HG03060 (cell line): ENCODE results near the gene LIFR.
"Not testable (repeated sequence)": the region's sequence is repeated elsewhere in the genome, so short reads cannot be mapped to it uniquely, and the experiment has no call there.

Experiments
- ATAC-seq: cut with Tn5 transposase; IDR thresholded peaks from one replicate; pipeline ENCODE4 v1.9.1; 2021; ENCODE audit warnings: low read depth, moderate number of reproducible peaks; ENCODE audit not compliant: unreplicated experiment

LIFR gene, protein sequence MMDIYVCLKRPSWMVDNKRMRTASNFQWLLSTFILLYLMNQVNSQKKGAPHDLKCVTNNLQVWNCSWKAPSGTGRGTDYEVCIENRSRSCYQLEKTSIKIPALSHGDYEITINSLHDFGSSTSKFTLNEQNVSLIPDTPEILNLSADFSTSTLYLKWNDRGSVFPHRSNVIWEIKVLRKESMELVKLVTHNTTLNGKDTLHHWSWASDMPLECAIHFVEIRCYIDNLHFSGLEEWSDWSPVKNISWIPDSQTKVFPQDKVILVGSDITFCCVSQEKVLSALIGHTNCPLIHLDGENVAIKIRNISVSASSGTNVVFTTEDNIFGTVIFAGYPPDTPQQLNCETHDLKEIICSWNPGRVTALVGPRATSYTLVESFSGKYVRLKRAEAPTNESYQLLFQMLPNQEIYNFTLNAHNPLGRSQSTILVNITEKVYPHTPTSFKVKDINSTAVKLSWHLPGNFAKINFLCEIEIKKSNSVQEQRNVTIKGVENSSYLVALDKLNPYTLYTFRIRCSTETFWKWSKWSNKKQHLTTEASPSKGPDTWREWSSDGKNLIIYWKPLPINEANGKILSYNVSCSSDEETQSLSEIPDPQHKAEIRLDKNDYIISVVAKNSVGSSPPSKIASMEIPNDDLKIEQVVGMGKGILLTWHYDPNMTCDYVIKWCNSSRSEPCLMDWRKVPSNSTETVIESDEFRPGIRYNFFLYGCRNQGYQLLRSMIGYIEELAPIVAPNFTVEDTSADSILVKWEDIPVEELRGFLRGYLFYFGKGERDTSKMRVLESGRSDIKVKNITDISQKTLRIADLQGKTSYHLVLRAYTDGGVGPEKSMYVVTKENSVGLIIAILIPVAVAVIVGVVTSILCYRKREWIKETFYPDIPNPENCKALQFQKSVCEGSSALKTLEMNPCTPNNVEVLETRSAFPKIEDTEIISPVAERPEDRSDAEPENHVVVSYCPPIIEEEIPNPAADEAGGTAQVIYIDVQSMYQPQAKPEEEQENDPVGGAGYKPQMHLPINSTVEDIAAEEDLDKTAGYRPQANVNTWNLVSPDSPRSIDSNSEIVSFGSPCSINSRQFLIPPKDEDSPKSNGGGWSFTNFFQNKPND

DNA sequence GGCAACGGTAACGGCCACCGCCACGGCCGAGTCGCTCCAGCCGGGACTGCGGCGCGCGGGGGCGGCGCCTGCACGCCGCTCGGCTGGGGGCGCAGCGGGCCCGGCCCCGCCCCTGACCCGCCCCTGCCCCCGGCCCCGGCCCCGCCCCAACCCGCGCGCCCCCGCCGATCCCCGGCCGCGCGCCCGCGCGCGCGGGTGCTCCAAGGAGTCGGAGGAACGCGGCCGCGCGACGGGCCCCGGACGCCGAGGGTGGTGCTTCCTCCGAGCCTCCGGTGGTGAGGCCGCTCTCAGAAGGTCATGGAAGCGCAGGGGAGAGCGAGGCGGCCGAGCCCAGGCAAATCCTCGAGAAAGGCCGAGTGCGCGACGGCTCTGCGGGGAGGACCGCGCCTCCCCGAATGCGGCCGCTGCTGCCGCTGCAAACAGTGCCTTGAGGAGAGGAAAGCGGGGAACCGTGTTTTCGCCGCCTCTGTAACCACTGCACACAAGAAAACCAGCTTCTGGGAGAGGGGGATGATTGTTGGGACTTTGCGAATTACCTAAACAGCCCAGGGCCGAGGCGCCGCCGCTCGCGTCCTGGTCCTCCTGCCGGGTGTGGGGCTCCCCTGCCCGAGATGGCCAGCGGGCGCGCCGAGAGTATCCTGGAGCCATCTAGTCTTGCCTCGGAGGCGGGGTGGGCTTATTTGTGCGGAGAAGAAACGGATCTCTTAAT is at the start of gene LIFR:
Gene LIFR, minus strand, starts transcription at position 48 of the 709 bp plus-strand sequence. CDS start 25,999 bp downstream, outside the sequence.
- ATAC-seq = no peak

DNA sequence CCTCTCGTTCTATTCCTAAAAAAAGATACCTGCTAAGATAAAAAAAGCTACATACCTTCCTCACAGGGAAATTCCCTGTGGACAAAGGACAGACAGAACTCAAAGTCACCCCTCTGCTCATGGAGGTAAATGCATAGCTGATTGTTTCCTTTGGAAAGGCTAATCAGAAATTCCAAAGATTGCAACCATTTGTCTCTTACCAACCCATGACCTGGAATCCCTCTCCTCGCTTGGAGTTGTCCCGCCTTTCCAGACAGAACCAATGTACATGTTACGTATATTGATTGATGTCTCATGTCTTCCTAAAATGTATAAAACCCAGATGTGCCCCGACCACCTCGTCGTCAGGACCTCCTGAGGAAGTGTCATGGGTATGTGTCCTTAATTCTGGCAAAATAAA is 49.2 kb upstream of the LIFR start:
- ATAC-seq = no peak

DNA sequence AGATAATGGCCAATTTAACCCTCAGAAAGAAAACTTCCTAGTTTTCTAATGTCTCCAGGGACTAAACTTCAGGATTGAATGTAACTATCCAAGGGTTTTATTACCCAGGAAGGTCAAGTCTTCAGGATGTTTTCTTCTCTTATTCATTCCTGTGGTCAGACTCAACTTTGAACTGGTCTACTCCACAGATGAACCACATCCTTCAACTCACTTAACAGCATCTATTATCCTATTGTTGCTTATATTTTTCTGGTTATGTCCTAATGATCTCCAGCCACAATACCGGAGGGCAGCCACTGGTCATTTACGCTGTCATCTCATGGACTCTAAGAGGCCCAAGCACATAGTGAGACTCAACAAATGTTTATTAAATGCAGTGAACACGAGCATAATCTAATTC is 47.2 kb upstream of the LIFR start:
- ATAC-seq = no peak

DNA sequence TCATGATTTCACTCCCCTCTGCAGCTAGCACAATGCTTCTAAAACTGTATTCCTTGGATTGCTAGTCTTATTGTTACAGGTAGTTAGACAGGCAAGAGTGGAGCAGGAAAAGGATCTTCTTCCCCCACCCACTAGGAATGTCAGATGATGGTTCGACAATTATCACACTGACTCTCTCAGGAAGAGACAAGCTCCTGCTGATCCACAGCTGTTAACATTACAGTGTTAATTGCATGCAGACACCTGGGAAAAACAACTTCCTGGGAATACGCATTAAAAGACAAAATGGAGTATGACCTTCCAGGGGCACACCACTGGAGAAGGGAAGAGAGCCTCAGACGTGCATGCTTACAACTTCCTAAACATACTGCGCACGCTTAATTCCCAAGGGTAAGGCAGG is 46.2 kb upstream of the LIFR start:
- no peak for ATAC-seq

GRCh38 chr5:38601863-38602298 is 45.4 kb upstream of the LIFR start:
- no peak for ATAC-seq

GRCh38 chr5:38601133-38601862 is 44.9 kb upstream of the LIFR start:
- no peak for ATAC-seq

DNA sequence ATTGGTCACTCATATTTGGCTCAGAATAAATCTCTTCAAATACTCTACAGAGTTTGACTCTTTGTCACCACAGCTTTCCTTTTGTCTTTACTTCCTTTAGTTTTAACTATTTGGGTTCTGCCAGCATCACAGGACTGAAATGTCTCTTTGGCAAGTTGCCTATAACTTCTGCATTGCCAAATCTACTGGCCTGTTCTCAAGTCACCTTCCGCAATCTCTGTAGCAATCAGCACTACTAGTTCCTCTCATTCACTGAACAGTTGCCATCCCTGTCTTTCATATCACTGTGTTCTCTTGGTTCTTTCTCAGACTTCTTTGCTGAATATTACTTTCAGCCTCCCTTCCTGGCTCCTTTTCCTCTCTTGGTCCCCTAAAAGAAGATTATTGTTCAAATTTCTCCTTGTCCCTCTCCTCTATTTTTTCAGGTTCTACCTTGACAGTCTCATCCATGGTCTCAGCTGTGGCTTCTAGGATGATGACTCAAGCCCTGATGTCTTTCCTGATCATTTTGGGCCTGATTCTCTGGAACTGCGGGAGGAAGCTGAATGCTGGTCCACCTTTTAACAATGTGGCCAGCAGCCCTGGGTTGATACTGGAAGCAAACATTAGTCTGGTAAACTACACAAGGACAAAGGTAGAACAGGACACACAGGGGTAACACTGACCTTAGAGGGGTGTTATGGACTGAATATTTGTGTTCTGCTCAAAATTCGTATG is 44.0 kb upstream of the LIFR start:
- no peak for ATAC-seq

DNA sequence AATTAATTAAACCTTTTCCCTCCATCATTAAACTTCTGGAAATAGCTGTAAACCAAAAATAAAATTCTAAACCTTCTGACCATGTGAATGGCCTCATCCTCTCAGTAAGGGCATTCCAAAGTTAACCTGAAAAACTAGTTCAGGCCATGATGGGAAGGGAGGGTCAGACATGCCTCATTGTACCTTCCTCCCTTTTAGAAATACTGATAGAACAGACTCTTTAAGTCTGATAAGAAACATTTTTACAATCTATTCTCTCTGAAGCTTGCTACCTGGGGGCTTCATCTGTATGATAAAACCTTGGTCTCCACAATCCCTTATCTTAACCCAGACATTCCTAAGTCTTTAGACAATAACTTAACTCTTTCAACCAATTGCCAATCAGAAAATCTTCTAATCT is 43.3 kb upstream of the LIFR start:
- ATAC-seq = not testable (repeated sequence)

GRCh38 chr5:38598994-38599617 is 42.7 kb upstream of the LIFR start:
- no peak for ATAC-seq

DNA sequence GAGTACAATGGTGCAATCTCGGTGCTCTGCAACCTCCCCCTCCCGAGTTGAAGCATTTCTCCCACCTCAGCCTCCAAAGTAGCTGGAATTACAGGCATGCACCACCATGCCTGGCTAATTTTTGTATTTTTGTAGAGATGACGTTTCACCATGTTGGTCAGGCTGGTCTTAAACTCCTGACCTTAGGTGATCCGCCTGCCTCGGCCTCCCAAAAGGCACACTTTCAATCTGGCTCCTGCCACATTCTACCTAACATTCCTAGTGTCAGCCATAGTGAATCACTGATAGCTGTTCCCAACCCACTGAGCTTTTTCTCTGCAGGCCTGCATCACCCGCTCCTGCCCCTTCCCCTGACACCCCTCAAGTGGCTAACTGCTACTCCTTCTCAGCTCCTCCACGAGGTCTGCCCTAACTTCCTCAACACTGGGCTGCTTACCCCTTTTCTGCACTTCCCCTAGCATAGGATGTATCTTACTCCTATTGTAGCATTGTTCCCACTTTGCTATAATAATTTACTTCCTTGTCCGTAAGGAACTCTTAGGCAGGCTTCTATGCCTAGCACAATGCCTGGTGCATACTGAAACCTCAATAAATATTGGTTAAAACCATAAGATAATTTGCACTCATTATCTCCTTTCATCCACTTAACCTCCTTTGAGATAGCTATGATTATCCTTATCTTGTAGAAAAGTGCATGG is 42.0 kb upstream of the LIFR start:
- no peak for ATAC-seq

DNA sequence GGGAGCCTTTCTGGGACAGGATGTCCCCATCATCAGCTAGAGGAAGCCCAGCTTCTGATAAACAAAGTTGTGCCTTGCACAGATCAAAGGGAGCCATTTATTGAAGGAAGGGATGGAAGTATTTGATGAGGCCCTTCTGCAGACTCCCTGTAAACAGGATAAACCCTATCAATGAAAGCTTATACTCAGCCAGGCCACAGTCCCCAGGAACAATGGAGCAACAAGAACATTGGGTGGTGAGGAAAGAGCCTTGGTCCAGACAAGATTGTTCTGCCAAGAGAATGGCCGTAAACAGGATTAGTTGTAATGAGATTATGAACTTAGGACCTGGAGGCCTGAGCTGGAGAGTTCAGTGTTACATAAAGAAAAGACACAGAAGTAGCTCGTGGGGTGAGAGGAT is 40.5 kb upstream of the LIFR start:
- no peak for ATAC-seq

GRCh38 chr5:38595132-38595745 is 38.8 kb upstream of the LIFR start:
- ATAC-seq = no peak

- no peak for ATAC-seq
Observed at GRCh38 chr5:38593959-38594358, 37.5 kb upstream of the LIFR start.

DNA sequence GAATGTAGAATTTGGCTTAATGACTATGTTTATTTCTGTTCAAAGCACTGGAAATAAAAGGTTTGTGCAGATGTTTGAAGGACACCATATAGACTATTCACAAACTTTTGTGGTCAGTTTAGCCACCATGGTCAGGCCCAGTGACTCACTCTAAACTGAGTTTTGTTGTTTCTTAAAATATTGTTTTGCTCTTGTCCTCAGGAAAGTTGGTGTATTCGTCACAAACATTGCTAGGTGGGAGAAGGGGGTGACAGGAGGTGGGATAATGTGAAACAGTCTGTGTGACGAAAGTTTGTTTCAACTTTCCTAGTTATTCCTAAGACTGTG is 35.0 kb upstream of the LIFR start:
- no peak for ATAC-seq

GRCh38 chr5:38590838-38591522 is 34.5 kb upstream of the LIFR start:
- ATAC-seq = no peak

GRCh38 chr5:38589629-38590028 is 33.2 kb upstream of the LIFR start:
- no peak for ATAC-seq

GRCh38 chr5:38585816-38586215 is 29.4 kb upstream of the LIFR start:
- no peak for ATAC-seq
